SIG-M5 (cell line): ENCODE results near the gene MAFG.

ENCODE experiments used
- DNase-seq: peaks from one replicate; lab custom pipeline; 2025; lab: John Stamatoyannopoulos, UW

The MAFG gene

DNA sequence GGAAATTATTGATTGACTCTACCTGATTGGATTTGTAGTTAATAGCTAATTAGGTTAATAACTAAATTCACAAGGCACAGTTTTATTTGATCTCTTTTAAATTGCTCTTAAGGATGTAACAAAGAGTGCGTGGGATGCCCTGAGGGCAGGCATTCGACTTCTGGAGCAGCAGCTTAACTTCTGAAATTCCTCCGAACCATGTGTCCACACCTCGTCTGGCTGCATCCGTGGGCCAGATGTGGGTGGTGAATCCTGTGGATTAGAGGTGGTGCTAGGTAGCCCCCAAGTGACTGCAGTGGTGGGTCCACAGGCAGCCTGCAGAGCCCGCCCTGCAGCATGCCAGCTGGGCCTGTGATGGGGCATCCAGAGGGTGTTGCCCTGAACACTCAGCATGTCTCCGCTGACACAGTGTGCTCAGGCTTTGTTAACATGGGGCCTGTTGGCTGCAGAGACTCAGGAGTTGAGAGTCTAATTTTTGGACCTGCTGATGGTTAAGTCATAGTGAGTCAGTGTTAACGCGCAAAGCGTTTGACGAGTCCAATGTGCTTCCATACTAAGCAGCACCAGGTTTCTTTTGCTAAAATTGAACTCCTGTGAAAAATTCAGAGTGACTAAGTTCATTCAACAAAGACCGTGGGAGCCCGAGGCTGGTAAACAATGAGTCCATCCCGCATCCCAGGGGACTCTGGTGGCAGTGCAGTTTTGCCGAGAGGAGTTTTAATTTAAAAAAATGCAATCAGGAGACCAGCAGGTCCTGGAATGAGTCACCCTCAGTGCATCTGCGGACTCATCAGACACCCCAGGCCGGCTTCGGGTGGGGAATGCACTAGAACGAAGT lies 29.3 kb downstream of the MAFG start:
- DNase-seq: no peak

DNA sequence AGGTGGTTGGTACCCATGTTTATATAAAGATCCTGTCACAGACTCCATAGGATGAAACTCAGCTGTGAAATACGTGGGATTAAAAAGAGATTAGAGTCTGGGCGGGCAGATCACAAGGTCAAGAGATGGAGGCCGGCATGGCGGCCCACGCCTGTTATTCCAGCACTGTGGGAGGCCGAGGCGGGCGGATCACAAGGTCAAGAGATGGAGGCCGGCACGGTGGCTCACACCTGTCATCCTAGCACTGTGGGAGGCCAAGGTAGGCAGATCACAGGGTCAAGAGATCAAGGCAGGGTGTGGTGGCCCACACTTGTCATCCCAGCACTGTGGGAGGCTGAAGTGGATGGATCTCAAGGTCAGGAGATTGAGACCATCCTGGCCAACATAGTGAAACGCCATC lies 32.1 kb downstream of the MAFG start:
- no peak for DNase-seq

DNA sequence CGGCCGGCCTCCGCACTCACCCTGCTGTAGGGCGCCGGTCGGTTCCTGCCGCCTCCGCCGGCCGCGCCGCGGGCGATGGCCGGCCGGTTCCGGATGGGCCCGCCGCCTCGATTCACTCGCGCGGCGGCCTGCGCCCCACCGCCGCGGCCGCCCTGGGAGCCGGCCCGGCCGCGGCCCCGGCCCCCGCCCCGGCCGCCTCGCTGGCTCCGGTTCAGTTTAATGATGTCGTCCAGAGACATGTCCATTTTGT lies 36.3 kb downstream of the MAFG start:
- no peak for DNase-seq

DNA sequence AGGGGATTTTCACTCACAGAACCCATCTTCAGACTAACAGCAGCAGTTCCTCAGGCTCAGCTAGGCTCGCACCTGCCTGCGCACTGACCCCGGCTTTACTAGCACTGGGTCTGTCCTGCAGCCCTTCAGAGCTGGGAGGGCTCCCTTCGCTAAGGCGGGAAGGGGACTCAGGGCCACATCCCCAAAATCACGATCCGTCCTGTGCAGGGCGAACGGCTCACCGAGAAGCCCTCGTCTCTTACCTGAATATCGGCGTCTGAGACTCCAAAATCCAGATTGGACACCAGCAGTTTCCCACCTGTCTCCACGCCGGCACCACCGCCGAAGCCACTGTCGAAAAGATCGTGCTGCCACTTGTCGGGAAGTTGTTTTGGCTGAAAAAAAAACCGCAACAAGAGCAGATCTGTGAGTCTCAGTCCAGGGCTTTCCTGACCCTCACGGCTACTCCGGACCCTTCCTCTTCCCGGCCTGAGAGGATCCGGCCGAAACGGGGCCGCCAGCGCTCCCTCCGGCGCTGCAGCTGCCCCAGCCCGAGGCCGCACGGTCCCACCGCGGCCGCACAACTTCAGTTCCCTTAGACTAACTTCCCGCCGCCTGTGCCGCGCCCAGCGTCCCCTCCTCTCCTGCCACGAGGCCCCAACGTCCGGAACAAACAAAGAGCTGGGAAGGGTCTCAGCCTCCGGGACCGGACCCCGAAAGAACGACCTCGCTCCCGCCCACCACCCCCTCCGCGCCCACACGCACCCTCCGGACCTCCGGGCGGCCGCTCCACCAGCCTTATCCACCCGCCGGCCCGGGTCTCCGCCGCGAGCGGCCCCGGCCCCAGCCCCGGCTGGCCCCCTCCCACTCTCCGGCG lies 36.9 kb downstream of the MAFG start:
- no peak for DNase-seq

DNA sequence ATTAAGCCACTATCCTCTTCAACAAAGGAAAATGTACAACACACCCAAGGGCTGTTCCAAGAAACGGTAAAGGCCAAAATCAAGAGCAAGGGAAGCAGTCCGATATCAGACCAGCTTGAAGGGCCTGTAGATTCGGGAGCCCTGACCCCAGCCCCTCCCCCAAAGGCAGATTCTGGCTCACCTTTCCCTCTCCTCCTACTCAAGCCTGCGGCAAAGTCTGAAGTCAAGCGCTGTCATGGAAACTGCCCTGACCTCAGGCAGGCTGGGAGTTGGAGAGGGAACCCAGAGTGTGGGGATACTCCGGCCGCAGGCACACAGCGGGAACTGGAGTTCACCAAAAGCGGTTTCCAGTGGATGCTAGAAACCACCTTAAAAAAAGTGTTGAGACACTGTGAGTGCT lies 37.9 kb downstream of the MAFG start:
- DNase-seq: no peak

DNA sequence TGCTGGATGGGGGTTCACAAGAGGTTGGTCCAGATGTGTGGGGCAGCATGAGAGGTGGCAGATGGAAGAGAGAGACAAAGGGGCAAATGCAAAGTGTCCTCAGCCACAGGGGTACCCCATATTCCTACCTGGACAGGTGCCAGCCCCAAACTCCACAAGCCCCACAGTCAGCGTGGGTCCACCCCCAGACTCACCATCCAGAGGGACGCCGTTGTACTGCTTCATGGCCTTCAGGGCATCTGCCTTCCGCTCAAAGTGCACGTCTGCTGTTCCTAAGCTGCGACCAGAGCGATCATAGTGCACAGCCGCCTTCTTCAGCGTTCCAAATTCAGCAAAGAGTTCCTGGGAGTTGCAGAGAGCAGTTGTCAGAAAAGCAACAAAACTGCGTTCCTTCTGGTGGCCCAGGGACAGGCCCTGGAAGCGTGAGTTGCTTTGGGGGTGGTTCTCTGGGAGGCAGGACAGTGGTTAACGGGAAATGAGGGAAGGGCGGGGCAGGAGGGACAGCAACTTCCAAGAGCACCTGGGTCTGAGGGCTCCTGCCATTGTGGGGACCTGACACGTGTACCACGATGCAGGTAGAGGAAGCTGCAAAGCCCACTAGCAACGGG lies 38.4 kb downstream of the MAFG start:
- DNase-seq: no peak

DNA sequence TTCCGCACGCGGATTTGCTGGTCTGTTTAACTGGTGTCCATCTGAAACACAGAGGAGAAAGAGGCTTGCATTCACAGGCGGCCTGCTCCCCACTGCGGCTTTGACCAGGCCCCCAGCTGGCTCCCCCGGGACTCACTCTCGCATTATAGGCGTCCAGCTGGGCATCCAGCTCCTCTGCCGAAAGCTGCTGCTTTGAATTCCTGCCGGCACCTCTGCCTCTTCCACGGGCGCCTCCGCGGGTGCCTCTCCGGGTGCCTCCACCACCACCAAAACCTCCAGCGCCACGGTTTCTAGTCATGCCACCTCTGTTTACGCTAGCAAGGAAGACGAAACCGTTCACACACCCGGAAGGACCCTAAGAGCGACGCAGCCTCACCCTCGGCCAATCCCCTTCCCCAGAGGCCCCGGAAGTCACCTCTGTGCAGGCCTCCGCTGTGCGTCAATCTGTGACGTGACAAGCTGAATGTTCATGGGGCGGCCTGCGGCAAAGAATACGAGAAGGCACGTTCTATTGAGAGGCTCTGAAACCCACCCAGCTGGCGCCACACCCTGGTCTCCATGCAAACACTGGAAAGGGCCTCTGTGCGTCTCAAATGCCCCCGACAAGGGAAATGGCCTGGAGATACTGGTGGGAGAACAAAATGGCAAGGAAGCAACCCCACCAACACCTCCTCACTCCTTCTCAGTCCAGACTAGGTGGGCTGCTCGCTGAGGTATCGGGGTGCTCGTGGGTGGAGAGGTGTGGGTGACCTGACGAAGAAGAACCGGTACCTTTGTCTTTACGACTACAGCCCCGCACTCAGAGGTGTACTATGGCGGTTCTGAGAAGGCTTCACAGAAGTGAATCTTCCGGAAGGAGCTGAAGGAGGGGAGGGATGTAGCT lies 39.2 kb downstream of the MAFG start:
- no peak for DNase-seq

DNA sequence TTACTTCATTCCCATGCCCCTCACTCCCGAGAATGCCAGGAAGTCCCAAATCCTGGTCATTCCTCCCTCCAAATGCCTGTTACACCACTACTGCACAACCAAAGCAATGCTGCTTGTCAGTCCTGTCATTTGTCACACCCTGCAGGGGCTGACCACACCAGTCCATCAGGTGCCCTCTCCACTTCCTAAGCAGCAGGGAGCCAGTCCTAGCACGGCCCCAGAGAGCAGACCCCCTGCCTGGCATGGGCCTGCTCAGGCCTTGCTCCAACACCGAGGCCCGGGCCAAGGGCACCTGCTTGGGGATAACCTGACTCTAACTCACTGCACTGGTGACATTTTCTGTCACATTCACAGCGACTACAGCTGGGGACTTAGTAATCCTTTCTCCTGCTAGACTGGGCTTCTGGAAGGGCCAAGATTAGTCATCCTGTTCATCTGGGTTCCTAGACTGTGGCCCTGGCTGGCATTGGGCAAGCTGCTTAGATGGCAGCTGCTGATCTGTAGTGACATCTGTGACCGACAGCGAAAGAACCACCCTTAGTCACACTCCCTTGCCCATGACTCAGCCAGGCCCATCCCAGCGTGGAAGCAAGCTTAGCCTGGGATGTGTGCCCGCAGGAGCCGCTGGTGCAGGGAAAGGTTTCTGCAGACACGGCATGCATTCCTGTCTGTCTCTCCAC lies 41.5 kb downstream of the MAFG start:
- DNase-seq: no peak

DNA sequence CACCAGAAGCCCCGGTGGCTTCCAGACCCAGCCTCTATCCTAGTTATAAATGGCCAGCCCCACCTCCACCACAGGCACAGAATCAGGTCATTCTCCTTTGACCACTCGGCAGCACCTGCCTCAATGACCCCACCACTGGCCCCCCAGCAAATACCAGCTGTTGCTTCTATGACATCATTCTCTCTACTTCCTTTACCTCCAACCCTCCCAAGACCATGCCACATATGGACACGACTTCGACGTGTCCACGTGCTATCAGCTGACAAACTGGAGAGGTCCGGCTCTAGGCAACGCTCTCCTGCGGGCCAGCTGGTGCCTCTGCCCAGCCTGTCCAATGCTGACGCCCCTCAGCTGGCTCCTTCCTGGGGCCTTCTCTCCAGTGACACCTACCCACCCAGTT lies 42.1 kb downstream of the MAFG start:
- no peak for DNase-seq

DNA sequence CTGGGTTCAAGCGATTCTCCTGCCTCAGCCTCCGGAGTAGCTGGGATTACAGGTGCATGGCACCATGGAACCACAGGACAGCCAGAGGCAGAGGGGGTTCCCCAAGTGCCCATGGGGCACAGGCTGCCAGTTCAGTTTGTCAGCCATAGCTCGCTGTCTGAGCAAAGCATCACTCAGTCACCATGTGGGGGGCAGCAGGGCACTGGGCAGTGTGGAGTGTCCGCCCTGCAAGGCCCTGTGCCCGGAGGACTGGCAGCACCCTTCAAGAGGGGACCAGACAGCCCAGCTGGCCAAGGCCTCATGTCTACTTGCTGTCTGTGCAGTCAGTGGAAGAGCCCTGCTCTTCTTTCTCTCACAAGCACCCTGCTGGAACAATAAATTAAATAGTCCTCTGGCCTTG lies 42.6 kb downstream of the MAFG start:
- DNase-seq: no peak

DNA sequence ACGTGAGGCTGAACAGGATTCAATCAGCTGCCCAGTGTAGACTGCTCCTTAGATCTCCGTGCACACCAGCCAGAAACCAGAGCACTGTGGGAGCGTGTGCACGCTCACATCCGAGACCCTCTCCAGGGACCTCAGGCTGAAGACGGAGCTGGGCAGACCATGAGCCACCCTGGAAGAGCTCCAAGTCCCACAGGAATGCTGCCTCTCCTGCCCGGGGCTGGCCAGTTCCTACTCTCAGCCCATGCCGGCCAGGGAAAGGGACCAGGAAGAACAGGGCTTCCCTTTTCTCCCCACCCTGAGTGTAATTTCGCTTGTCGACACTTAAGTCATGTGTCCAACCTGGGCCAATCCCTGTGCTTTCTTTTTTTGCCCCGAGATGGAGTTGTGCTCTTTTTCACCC lies 43.0 kb downstream of the MAFG start:
- DNase-seq: no peak

DNA sequence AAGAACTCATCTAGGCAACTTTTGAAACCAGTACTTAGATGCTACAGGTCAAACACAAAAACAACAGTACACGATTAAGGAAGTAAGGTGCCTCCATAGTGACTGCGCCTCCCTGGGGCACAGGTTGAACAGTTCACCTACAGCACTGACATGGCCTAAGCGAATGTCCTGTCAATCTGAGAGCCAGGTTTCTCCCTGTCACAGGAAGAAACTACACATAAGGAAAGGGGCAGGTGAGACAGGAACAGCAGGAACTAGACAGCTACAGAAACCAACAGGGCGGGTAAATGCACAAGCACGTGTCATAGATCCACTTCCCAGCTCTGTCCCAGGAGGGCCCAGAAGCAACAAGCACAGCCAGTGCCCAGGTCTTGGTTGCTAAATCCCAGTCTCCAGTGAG lies 48.4 kb downstream of the MAFG start:
- DNase-seq: no peak

DNA sequence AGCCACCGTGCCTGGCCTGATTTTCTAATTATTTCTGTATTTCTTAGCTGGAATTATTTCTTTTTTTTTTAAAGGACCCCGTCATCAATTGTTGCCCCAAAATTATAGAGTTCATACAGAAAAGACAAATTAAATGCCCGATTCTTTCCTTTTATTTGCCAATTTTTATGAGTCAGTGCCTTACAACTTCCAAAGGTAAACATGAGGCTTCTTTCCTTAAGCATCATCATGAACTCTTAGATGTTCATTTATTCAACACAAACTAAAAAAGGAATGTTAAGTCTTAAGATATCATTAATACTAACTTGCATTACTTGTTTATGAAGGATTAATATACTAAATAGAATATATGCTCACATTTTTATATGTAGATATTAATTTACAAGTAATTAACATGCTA lies 49.2 kb downstream of the MAFG start:
- no peak for DNase-seq

DNA sequence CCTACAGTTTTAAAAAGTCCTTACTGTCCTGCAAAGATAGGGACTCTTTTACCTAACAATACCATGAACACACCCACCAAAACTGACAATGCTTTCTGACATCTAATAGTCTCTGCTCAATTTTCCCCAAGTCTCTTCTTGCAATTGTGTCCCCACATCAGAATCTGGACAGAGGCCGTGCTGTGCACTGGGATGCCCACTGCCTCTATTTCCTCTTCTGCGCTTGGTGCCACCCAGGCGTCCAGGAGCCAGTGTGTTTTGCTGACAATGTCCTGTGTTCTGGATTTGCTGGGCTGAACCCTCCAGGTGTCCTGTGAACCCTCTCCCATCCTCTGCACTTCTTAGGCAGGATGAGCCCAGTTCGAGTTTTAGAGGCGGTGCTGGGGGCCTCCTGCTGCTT lies 50.0 kb downstream of the MAFG start:
- DNase-seq: no peak

DNA sequence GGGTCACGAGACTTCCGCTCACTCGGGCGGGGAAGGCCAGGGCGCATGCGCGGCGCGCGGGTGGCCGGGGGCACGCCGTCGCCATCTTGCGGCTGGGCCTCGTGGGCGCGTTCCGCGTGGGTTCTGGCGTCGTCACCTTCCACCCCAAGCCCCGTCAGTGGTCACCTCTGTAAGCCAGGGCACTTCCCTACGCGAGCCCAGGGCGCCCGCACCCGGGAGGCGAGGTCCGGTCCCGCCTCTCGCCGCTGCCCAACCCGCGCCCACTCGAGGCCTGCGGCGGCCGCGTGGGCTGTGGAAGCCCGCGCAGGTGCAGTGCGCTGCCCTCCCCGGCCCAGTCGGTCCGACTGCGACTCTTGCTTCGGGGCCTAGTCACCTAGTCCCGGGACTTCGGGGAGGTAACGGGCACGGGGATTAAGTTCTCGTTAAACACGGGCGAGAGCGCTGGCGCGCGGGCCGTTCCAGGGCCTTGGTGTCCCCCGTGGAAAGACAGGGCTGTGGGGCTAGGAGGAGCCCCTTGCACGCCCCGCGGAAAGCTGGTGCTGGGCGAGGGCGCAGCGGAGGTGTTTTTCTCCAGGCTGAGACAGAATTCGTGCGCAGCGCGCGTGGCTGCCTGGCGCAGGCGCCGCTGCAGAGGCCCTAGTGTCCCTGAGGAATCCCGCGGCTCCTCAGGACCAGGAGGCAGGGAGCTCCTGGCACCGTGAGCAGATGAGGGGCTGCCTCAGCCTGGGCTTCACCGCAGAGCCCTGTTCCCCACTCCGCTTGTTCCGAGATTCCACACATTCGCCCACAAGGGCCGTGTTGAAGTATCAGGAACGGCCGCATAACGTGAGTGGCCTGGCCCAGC lies 55.9 kb downstream of the MAFG start:
- no peak for DNase-seq

DNA sequence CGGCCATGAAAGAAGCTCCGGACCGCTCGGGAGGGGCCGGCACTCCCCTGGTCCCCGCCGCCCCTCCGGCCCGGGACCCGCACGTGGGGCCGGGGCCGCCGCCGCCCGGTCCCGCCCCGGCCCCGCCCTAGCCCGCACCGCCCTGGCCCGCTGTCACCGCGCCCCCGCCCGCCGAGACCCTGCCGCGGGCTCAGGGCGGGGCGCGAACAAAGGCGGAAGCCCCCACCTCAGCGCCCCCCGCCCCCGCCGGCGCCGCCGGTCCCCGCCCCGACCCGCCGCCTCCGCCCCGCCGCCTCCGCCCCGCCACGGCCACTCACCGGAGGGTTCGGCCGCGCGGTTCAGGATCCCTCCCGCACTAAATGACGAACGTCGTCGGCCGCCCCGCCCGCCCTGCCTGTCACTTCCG lies 56.6 kb downstream of the MAFG start, which contains the start of gene ARHGDIA:
ARHGDIA (minus strand) TSS at position 357 of the 406 bp plus-strand sequence. CDS start 1,407 bp downstream, outside the sequence.
- no peak for DNase-seq

DNA sequence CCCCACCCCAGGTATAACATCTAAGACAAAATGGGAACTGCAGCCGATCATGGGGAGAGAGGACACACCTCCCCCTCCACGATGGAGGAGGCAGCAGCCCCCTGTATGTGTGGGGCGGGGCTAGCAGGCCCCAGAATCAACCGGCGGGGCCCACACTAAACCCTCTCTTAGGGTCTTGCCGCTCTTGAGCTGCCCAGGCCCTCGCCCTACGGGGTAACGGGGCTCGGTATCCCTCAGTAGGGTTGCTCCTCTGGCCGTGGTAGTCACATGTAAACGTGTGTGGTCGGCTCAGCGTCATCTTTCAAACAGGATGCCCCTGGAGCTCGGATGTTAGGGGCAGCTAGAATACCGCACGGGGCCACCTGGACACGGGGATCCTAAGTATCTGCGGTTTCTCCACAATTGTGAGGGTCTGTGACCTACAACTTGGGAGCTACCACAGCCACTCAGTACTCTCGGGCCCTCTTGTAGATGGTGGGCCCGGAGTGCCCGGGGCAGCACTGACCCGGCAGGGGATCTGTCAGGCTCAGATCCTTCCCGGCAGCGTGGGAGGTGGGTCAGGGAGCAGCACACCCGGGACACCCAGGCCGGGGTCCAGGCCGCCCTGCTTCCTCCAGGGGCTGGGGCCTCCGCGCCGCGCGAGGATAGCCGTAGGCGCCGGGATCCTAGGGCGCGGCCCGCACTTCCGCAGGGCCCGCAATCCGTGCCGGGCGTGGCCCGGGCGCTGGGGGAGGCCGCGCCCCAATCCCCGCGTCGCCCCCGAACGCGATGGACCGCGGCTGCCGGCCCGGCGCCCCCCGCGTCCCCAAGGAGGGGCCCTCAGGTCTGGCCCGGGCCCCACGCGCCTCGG lies 57.2 kb downstream of the MAFG start:
- DNase-seq: no peak

DNA sequence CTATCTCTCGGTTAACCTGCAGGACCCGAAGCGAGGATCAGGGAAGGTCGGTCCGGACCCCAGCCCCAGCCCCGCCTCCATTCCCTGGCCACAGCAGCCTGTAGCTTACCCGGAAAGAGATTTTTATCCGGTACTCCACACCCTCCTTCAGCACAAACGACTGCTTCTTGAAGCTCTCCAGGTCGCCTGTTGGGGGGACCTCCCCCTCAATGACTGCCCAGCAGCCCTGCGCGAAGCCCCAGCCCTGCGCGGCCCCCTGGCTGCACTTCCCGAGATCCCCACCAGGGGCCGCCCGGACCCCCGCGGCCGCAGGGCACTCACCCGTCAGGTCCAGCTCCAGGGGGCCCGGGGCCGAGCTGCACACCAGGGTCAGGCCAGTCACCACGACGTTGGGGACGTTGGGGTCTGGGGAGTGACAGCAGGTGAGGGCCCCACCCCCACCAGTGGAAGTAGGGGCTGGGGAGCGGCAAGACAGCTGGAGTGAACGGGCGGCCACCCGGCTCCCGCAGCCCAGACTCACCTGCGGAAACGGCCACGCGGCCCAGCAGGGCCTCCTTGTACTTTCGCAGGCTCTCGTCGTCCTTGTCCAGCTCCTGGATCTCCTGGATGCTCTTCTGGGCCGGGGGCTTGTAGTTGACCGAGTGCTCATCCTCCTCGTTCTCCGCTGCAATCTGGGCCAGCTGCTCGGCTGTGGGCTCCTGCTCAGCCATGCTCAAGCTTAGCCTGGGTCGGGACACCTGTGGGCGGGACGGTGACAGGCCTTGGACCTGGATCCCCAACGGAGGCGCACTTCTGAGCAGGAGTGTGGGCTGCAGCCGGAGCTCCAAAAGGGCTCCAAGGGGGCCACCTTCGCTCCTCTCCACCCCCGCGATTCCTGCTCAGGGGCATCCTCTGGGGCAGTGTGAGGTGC lies 58.1 kb downstream of the MAFG start:
- DNase-seq: no peak
